ENCODE results near the gene CLIC2. TPM values are rescaled to one million over a fixed set of nuclear protein-coding genes. Genes with fewer than 3 reads are reported as not detected.

Gene CLIC2
- total RNA-seq, 1 experiment from 2014 or later = 2.7 TPM

- H3K4me3 ChIP-seq (ENCODE audit: low read depth, low read length, poor library complexity, severe bottlenecking) = no peak overlapping the region
- DNase-seq (ENCODE audit: low spot score) = no peak
- TF ChIP-seq, protein P1, sequence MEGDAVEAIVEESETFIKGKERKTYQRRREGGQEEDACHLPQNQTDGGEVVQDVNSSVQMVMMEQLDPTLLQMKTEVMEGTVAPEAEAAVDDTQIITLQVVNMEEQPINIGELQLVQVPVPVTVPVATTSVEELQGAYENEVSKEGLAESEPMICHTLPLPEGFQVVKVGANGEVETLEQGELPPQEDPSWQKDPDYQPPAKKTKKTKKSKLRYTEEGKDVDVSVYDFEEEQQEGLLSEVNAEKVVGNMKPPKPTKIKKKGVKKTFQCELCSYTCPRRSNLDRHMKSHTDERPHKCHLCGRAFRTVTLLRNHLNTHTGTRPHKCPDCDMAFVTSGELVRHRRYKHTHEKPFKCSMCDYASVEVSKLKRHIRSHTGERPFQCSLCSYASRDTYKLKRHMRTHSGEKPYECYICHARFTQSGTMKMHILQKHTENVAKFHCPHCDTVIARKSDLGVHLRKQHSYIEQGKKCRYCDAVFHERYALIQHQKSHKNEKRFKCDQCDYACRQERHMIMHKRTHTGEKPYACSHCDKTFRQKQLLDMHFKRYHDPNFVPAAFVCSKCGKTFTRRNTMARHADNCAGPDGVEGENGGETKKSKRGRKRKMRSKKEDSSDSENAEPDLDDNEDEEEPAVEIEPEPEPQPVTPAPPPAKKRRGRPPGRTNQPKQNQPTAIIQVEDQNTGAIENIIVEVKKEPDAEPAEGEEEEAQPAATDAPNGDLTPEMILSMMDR (conservative IDR thresholded peaks at IDR 0.05; ENCODE audit: low read depth, low read length) = no peak
- TF ChIP-seq EZH2 (IDR thresholded peaks at IDR 0.05; ENCODE audit: borderline replicate concordance, low read depth, low read length, poor library complexity, severe bottlenecking) = no peak
- H3K36me3 ChIP-seq (ENCODE audit: insufficient read depth, low read length, poor library complexity, severe bottlenecking) = no peaks in the 10 kb centered on the region
- POLR2A ChIA-PET (ENCODE audit: low non-redundant PET) = no interaction called here
- CTCF ChIA-PET = no interaction called here
- no TSS peak for BruUV-seq (replicated peaks)
- no peak overlapping the region for H3K27ac ChIP-seq (ENCODE audit: low read depth, low read length, poor library complexity, severe bottlenecking)
- H3K4me1 ChIP-seq (ENCODE audit: insufficient read depth, low read length, poor library complexity, severe bottlenecking) = peaks cover 5% of the 10 kb centered on the region
- H3K9me3 ChIP-seq (ENCODE audit: low read depth, low read length, poor library complexity, severe bottlenecking) = no peaks in the 10 kb centered on the region
- no peaks in the 10 kb centered on the region for H3K27me3 ChIP-seq (replicated peaks; ENCODE audit: insufficient read depth, low read depth, low read length, poor library complexity)
- intact Hi-C loops (cut with micrococcal nuclease; ENCODE audit: unreplicated experiment) = no loop called here
Measured at GRCh38 chrX:155251391-155251790, 83.0 kb downstream of the CLIC2 start.

- TF ChIP-seq, protein P1 (conservative IDR thresholded peaks at IDR 0.05; ENCODE audit: low read depth, low read length) = no peak
- TF ChIP-seq EZH2 (IDR thresholded peaks at IDR 0.05; ENCODE audit: borderline replicate concordance, low read depth, low read length, poor library complexity, severe bottlenecking) = no peak
- no peaks in the 10 kb centered on the region for H3K36me3 ChIP-seq (ENCODE audit: insufficient read depth, low read length, poor library complexity, severe bottlenecking)
- H3K27ac ChIP-seq (ENCODE audit: low read depth, low read length, poor library complexity, severe bottlenecking) = no peak overlapping the region
- intact Hi-C loops (cut with micrococcal nuclease; ENCODE audit: unreplicated experiment) = no loop called here
- no peaks in the 10 kb centered on the region for H3K9me3 ChIP-seq (ENCODE audit: low read depth, low read length, poor library complexity, severe bottlenecking)
- no peaks in the 10 kb centered on the region for H3K27me3 ChIP-seq (replicated peaks; ENCODE audit: insufficient read depth, low read depth, low read length, poor library complexity)
- BruUV-seq (replicated peaks) = no TSS peak
- H3K4me1 ChIP-seq (ENCODE audit: insufficient read depth, low read length, poor library complexity, severe bottlenecking) = peaks cover 5% of the 10 kb centered on the region
- no peak overlapping the region for H3K4me3 ChIP-seq (ENCODE audit: low read depth, low read length, poor library complexity, severe bottlenecking)
- ChIA-PET POLR2A (ENCODE audit: low non-redundant PET) (no interaction called here), CTCF (no interaction called here)
- no peak for DNase-seq (ENCODE audit: low spot score)
Measured at GRCh38 chrX:155247497-155247896, 86.9 kb downstream of the CLIC2 start.

DNA sequence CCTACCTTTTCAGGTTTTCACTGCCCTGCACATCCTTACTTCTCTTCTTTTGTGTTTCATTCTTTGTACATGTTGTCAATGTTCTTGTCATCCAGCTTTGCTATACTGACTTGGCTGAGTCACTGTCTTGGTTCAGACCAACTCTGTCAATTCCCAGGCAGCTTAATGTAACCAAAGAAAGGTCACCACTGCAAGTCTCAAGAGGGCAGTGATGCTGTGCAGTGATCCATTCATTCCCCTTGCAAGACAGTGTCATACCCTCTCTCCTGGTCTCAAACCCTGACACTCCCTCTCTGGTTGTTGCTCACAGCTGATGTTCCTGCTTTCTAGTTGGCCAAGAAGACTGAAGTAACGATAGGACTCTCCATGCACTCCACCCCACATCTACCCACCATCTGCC is 87.7 kb downstream of the CLIC2 start:
- H3K4me1 ChIP-seq (ENCODE audit: insufficient read depth, low read length, poor library complexity, severe bottlenecking) = peaks cover 2% of the 10 kb centered on the region
- TF ChIP-seq, protein P1 (conservative IDR thresholded peaks at IDR 0.05; ENCODE audit: low read depth, low read length) = no peak
- no peak for TF ChIP-seq EZH2 (IDR thresholded peaks at IDR 0.05; ENCODE audit: borderline replicate concordance, low read depth, low read length, poor library complexity, severe bottlenecking)
- no peaks in the 10 kb centered on the region for H3K36me3 ChIP-seq (ENCODE audit: insufficient read depth, low read length, poor library complexity, severe bottlenecking)
- no peaks in the 10 kb centered on the region for H3K9me3 ChIP-seq (ENCODE audit: low read depth, low read length, poor library complexity, severe bottlenecking)
- no peaks in the 10 kb centered on the region for H3K27me3 ChIP-seq (replicated peaks; ENCODE audit: insufficient read depth, low read depth, low read length, poor library complexity)
- H3K27ac ChIP-seq (ENCODE audit: low read depth, low read length, poor library complexity, severe bottlenecking) = no peak overlapping the region
- intact Hi-C loops (cut with micrococcal nuclease; ENCODE audit: unreplicated experiment) = no loop called here
- ChIA-PET CTCF (no interaction called here), POLR2A (ENCODE audit: low non-redundant PET) (no interaction called here)
- no peak for DNase-seq (ENCODE audit: low spot score)
- no peak overlapping the region for H3K4me3 ChIP-seq (ENCODE audit: low read depth, low read length, poor library complexity, severe bottlenecking)
- no TSS peak for BruUV-seq (replicated peaks)

Data from A673 (cell line).